PC-9 (cell line): ENCODE measurements around the gene PRLR. TPM values are rescaled to one million over a fixed set of nuclear protein-coding genes. Genes with fewer than 3 reads are reported as not detected.

Experiments used
- BruUV-seq: library from RNA; stranded (reverse); fragments of 400-500 nt; replicated peaks from 2 replicates; lab custom pipeline; 2021; lab: Mats Ljungman, UMichigan
- CTCF ChIA-PET: fragments of 300-600 bp; sonication (Branson Sonifier 250); formaldehyde crosslinking; loops from one replicate; lab custom pipeline; 2022; ENCODE audit warnings: antibody characterized with exemption; lab: Charles Lee
- POLR2A ChIA-PET: fragments of 300-600 bp; sonication (Branson Sonifier 250); formaldehyde crosslinking; loops from one replicate; lab custom pipeline; 2022; ENCODE audit warnings: antibody characterized with exemption; ENCODE audit not compliant: unreplicated experiment; lab: Charles Lee
- DNase-seq, 2 experiments: peaks; one replicate each; pipeline versions ENCODE4 v3.0.0 to v3.0.0-alpha.2; 2015 to 2022; ENCODE audit warnings: mixed read lengths in 1 of 2
- H2AFZ ChIP-seq: fragments of 200-600 bp; sonication (generic); 2 replicates; pipeline ENCODE4 v1.8.1; 2017; ENCODE audit warnings: antibody characterized with exemption
- H3F3A ChIP-seq: fragments of 200-600 bp; sonication (generic); 2 replicates; pipeline ENCODE4 v1.8.1; 2017; ENCODE audit warnings: antibody characterized with exemption, mild to moderate bottlenecking, low read depth; ENCODE audit not compliant: insufficient read depth
- H3K27ac ChIP-seq: fragments of 200-600 bp; sonication (generic); 2 replicates; pipeline ENCODE4 v1.6.1; 2016; ENCODE audit warnings: mixed run types
- H3K27me3 ChIP-seq: fragments of 200-600 bp; sonication (generic); 2 replicates; pipeline ENCODE4 v1.6.1; 2016; ENCODE audit warnings: low read depth, mixed run types; ENCODE audit not compliant: insufficient read depth
- H3K36me3 ChIP-seq: fragments of 200-600 bp; sonication (generic); 2 replicates; pipeline ENCODE4 v1.6.1; 2016; ENCODE audit warnings: low read depth, mixed run types
- H3K4me1 ChIP-seq: fragments of 200-600 bp; sonication (generic); replicated peaks from 2 replicates; pipeline ENCODE4 v1.6.1; 2016; ENCODE audit warnings: mixed run types; ENCODE audit not compliant: insufficient read depth
- H3K4me2 ChIP-seq: fragments of 200-600 bp; sonication (generic); 2 replicates; pipeline ENCODE4 v1.6.1; 2017; ENCODE audit warnings: mixed run types
- H3K4me3 ChIP-seq: fragments of 200-600 bp; sonication (generic); 2 replicates; pipeline ENCODE4 v1.6.1; 2016; ENCODE audit warnings: mixed run types
- H3K79me2 ChIP-seq: fragments of 200-600 bp; sonication (generic); 2 replicates; pipeline ENCODE4 v1.6.1; 2017; ENCODE audit warnings: low read depth, mixed run types
- H3K9me2 ChIP-seq: fragments of 200-600 bp; sonication (generic); 2 replicates; pipeline ENCODE4 v1.8.1; 2017; ENCODE audit warnings: mild to moderate bottlenecking; ENCODE audit not compliant: insufficient read depth
- H3K9me3 ChIP-seq: fragments of 200-600 bp; sonication (generic); 2 replicates; pipeline ENCODE4 v1.8.1; 2016; ENCODE audit warnings: low read depth; ENCODE audit not compliant: insufficient read depth
- H4K20me1 ChIP-seq: fragments of 200-600 bp; sonication (generic); 2 replicates; pipeline ENCODE4 v1.8.1; 2017; ENCODE audit not compliant: insufficient read depth
- CTCF ChIP-seq: fragments of 200-600 bp; sonication (generic); conservative IDR thresholded peaks from 2 replicates; pipeline ENCODE4 v1.6.1; 2017; ENCODE audit warnings: mixed run types, antibody characterized with exemption, mild to moderate bottlenecking, moderate library complexity
- EZH2 ChIP-seq: fragments of 200-600 bp; sonication (generic); IDR thresholded peaks from 2 replicates; pipeline ENCODE4 v1.8.0; 2017; ENCODE audit warnings: antibody characterized with exemption, low read depth
- intact Hi-C: fragments of 100-400 bp; cut with micrococcal nuclease; formaldehyde crosslinking; loops from one replicate; pipeline ENCODE4 v1.10.0; 2022; ENCODE audit not compliant: unreplicated experiment
- total RNA-seq: library from RNA; stranded (reverse); gene quantifications from 2 replicates; pipeline ENCODE4 v1.2.3, GENCODE V29; 2021

Gene PRLR
- total RNA-seq, 1 experiment from 2014 or later: not detected

- Histone ChIP-seq H3K9me3 (no peaks in the 10 kb centered on the region), H2AFZ (no peak overlapping the region), H3K4me1 (no peaks in the 10 kb centered on the region), H3K4me2 (no peak overlapping the region), H3K36me3 (no peaks in the 10 kb centered on the region), H3K79me2 (no peaks in the 10 kb centered on the region), H4K20me1 (no peaks in the 10 kb centered on the region), H3F3A (no peaks in the 10 kb centered on the region), H3K27ac (no peak overlapping the region), H3K9me2 (no peaks in the 10 kb centered on the region), H3K4me3 (no peak overlapping the region), H3K27me3 (peaks cover 91% of the 10 kb centered on the region)
- ChIA-PET CTCF (interaction anchor here (0.8 kb wide), 1 partner anchor 18 kb away, joined by 4 read pairs; no protein-coding TSS in a partner anchor), POLR2A (no interaction called here)
- TF ChIP-seq EZH2 (no peak), CTCF (no peak)
- intact Hi-C loops: no loop called here
- BruUV-seq: no TSS peak
- no peak for DNase-seq
These were observed 129.3 kb downstream of the PRLR start for GRCh38 chr5:35101016-35101415.

GRCh38 chr5:35098214-35098613 lies 132.1 kb downstream of the PRLR start:
- no peak for DNase-seq
- H3K4me2 ChIP-seq: no peak overlapping the region
- H4K20me1 ChIP-seq: no peaks in the 10 kb centered on the region
- POLR2A ChIA-PET: no interaction called here
- no peak overlapping the region for H3K27ac ChIP-seq
- no peaks in the 10 kb centered on the region for H3K4me1 ChIP-seq
- TF ChIP-seq CTCF: no peak
- no peak for TF ChIP-seq EZH2
- H2AFZ ChIP-seq: no peak overlapping the region
- no peaks in the 10 kb centered on the region for H3K9me2 ChIP-seq
- H3K36me3 ChIP-seq: no peaks in the 10 kb centered on the region
- intact Hi-C loops: no loop called here
- H3K4me3 ChIP-seq: no peak overlapping the region
- no TSS peak for BruUV-seq
- peaks cover 94% of the 10 kb centered on the region for H3K27me3 ChIP-seq
- CTCF ChIA-PET: no interaction called here
- no peaks in the 10 kb centered on the region for H3F3A ChIP-seq
- H3K9me3 ChIP-seq: no peaks in the 10 kb centered on the region
- no peaks in the 10 kb centered on the region for H3K79me2 ChIP-seq

GRCh38 chr5:35096932-35097331 lies 133.4 kb downstream of the PRLR start:
- H3K27me3 ChIP-seq: peaks cover 94% of the 10 kb centered on the region
- H3K4me2 ChIP-seq: no peak overlapping the region
- H3K36me3 ChIP-seq: no peaks in the 10 kb centered on the region
- H3K4me1 ChIP-seq: no peaks in the 10 kb centered on the region
- H3K9me3 ChIP-seq: no peaks in the 10 kb centered on the region
- DNase-seq: no peak
- ChIA-PET CTCF (interaction anchor here (0.7 kb wide), 1 partner anchor 577 kb away, joined by 3 read pairs; no protein-coding TSS in a partner anchor), POLR2A (no interaction called here)
- intact Hi-C loops: no loop called here
- H3K4me3 ChIP-seq: no peak overlapping the region
- H3K79me2 ChIP-seq: no peaks in the 10 kb centered on the region
- no peaks in the 10 kb centered on the region for H4K20me1 ChIP-seq
- H3F3A ChIP-seq: no peaks in the 10 kb centered on the region
- no peak for TF ChIP-seq CTCF
- no peak for TF ChIP-seq EZH2
- no TSS peak for BruUV-seq
- H3K9me2 ChIP-seq: no peaks in the 10 kb centered on the region
- H3K27ac ChIP-seq: no peak overlapping the region
- H2AFZ ChIP-seq: no peak overlapping the region
